Measurements from ENCODE around the gene RAB1A. TPM values are rescaled to one million over a fixed set of nuclear protein-coding genes. Genes with fewer than 3 reads are reported as not detected.

Gene RAB1A
- total and polyA plus RNA-seq, 9 of the 15 experiments (the other 6 are each of a cell fraction or from before 2014, with no cell fraction given) = 43.8 to 163 (median 67.7) TPM

DNA sequence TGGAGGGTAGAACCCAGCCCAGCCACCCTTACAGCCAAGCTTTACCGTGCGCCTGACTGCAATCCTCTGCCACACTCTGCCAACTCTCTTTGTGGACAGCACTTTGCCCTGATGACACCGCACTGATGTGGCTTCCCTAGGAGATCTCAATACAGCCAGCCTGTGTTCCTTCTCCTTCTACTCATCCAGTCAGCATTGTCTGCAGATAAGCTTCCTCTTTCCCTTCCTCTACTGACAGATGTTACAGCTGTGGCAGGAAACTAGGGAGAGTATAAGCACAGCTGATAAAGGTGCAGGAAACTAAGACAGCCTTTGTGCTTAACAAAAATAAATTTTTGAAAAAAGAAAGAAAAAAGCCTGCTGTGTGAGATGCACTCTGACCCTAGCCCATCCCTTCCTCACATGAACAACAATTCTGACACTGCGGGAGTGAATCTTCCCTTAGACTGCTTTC, 48.6 kb downstream of the RAB1A start (continued):
- TF ChIP-seq, protein P1, sequence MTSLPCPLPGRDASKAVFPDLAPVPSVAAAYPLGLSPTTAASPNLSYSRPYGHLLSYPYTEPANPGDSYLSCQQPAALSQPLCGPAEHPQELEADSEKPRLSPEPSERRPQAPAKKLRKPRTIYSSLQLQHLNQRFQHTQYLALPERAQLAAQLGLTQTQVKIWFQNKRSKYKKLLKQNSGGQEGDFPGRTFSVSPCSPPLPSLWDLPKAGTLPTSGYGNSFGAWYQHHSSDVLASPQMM (CRISPR knock-in tag; IDR thresholded peaks at IDR 0.05) = no peak
- TF ChIP-seq GTF2E2 (tag; IDR thresholded peaks at IDR 0.05) (no peak), BRD4 (IDR thresholded peaks at IDR 0.05) (no peak), SMC3 (conservative IDR thresholded peaks at IDR 0.05; ENCODE audit: insufficient read depth, low read depth, low read length) (no peak), STAT5B (CRISPR knock-in tag; IDR thresholded peaks at IDR 0.05) (no peak), TFAM (CRISPR knock-in tag; conservative IDR thresholded peaks at IDR 0.05) (no peak), SOX6 (IDR thresholded peaks at IDR 0.05) (peak; percentile 76), TGIF2 (CRISPR knock-in tag; IDR thresholded peaks at IDR 0.05) (no peak), WHSC1 (IDR thresholded peaks at IDR 0.05; ENCODE audit: low read length) (no peak), YBX1 (IDR thresholded peaks at IDR 0.05) (no peak), SPI1 (IDR thresholded peaks at IDR 0.05; ENCODE audit: borderline replicate concordance, low read depth, low read length) (peak; percentile 71; the same call in 1 of the 2 replicates), PTRF (tag; IDR thresholded peaks at IDR 0.05) (no peak), GATA2 (CRISPR knock-in tag; IDR thresholded peaks at IDR 0.05) (peak; percentile 85), CHD2 (IDR thresholded peaks at IDR 0.05; ENCODE audit: low read depth, low read length) (no peak), MED1 (CRISPR knock-in tag; IDR thresholded peaks at IDR 0.05; ENCODE audit: borderline replicate concordance) (no peak), TEAD2 (tag; IDR thresholded peaks at IDR 0.05) (no peak), NUFIP1 (IDR thresholded peaks at IDR 0.05; ENCODE audit: partially characterized antibody) (no peak), ADNP (tag; IDR thresholded peaks at IDR 0.05) (no peak), SP1 (CRISPR knock-in tag; IDR thresholded peaks at IDR 0.05) (no peak), TAF9B (IDR thresholded peaks at IDR 0.05; ENCODE audit: partially characterized antibody) (no peak)
- TF ChIP-seq, protein P2, sequence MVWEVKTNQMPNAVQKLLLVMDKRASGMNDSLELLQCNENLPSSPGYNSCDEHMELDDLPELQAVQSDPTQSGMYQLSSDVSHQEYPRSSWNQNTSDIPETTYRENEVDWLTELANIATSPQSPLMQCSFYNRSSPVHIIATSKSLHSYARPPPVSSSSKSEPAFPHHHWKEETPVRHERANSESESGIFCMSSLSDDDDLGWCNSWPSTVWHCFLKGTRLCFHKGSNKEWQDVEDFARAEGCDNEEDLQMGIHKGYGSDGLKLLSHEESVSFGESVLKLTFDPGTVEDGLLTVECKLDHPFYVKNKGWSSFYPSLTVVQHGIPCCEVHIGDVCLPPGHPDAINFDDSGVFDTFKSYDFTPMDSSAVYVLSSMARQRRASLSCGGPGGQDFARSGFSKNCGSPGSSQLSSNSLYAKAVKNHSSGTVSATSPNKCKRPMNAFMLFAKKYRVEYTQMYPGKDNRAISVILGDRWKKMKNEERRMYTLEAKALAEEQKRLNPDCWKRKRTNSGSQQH (CRISPR knock-in tag; IDR thresholded peaks at IDR 0.05) = no peak
- TF ChIP-seq, protein P3, sequence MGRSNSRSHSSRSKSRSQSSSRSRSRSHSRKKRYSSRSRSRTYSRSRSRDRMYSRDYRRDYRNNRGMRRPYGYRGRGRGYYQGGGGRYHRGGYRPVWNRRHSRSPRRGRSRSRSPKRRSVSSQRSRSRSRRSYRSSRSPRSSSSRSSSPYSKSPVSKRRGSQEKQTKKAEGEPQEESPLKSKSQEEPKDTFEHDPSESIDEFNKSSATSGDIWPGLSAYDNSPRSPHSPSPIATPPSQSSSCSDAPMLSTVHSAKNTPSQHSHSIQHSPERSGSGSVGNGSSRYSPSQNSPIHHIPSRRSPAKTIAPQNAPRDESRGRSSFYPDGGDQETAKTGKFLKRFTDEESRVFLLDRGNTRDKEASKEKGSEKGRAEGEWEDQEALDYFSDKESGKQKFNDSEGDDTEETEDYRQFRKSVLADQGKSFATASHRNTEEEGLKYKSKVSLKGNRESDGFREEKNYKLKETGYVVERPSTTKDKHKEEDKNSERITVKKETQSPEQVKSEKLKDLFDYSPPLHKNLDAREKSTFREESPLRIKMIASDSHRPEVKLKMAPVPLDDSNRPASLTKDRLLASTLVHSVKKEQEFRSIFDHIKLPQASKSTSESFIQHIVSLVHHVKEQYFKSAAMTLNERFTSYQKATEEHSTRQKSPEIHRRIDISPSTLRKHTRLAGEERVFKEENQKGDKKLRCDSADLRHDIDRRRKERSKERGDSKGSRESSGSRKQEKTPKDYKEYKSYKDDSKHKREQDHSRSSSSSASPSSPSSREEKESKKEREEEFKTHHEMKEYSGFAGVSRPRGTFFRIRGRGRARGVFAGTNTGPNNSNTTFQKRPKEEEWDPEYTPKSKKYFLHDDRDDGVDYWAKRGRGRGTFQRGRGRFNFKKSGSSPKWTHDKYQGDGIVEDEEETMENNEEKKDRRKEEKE (IDR thresholded peaks at IDR 0.05; ENCODE audit: borderline replicate concordance in 1 of 2, control insufficient read depth in 1 of 2, low read depth in 2 of 2, low read length in 1 of 2) = no peak
- TF ChIP-seq, protein P4, sequence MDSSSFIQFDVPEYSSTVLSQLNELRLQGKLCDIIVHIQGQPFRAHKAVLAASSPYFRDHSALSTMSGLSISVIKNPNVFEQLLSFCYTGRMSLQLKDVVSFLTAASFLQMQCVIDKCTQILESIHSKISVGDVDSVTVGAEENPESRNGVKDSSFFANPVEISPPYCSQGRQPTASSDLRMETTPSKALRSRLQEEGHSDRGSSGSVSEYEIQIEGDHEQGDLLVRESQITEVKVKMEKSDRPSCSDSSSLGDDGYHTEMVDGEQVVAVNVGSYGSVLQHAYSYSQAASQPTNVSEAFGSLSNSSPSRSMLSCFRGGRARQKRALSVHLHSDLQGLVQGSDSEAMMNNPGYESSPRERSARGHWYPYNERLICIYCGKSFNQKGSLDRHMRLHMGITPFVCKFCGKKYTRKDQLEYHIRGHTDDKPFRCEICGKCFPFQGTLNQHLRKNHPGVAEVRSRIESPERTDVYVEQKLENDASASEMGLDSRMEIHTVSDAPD (CRISPR knock-in tag; IDR thresholded peaks at IDR 0.05) = no peak
- TF ChIP-seq, protein P5, sequence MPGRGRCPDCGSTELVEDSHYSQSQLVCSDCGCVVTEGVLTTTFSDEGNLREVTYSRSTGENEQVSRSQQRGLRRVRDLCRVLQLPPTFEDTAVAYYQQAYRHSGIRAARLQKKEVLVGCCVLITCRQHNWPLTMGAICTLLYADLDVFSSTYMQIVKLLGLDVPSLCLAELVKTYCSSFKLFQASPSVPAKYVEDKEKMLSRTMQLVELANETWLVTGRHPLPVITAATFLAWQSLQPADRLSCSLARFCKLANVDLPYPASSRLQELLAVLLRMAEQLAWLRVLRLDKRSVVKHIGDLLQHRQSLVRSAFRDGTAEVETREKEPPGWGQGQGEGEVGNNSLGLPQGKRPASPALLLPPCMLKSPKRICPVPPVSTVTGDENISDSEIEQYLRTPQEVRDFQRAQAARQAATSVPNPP (IDR thresholded peaks at IDR 0.05; ENCODE audit: borderline replicate concordance, insufficient read depth, insufficient read length) = no peak

All from K562 (cell line).